ENCODE results near the gene BTAF1. TPM values are rescaled to one million over a fixed set of nuclear protein-coding genes. Genes with fewer than 3 reads are reported as not detected.

BTAF1 gene
- total RNA-seq, 1 experiment from 2014 or later: 42.5 TPM

DNA sequence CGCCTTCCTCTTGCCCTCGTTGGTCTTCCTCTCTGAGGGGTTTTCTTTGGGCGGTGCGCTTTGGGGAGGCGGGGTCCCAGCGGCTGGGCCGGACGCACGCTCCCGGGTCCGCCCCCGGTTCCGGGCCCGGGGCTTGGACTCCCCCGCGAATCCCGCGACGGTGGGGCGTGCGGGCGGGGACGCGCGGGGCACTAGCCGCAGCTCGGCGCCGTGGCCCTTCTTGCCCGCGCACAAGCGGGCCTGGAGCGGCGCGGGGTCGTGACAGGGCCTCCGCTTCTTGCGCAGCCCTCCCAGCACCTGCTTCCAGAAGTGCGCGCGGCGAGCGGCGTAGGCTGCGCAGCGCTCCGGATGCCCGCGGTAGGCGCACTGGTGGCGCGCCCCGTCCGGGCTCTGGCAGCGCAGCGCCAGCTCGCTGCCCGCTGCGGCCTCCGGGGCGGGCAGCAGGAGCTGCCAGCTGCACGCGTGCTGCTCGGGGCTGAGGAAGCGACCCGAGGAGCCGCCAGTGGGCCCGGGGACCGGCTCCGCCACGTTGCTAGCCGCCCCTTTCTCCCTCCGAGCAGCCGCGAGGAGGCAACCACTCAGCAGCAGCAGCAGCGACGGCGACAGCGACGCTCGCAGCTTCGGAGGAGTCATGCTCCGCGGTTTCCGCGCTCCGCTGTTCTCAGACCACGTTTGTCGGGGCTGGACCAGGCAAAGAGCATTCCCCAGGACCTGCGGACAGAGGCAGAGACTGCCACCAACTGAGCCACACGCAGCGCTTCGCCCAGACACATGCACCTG, 15.0 kb upstream of the BTAF1 start (continued):
- peak; percentile 49 to 52 (median 50) for TF ChIP-seq CTCF (IDR thresholded peaks at IDR 0.05 in 2 of 3, conservative IDR thresholded peaks at IDR 0.05 in 1 of 3; ENCODE audit: borderline replicate concordance in 1 of 3, insufficient read depth in 1 of 3, low read depth in 2 of 3, low read length in 2 of 3)
- no peak for TF ChIP-seq ZNF274 (IDR thresholded peaks at IDR 0.05; ENCODE audit: low read depth, low read length)
- TF ChIP-seq, protein P1, sequence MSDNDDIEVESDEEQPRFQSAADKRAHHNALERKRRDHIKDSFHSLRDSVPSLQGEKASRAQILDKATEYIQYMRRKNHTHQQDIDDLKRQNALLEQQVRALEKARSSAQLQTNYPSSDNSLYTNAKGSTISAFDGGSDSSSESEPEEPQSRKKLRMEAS (IDR thresholded peaks at IDR 0.05): peak; percentile 88

GRCh38 chr10:91909117-91909677, 14.4 kb upstream of the BTAF1 start, which contains the start of gene FGFBP3:
FGFBP3 (minus strand) TSS chr10:91909486; CDS start chr10:91908969, 517 bp downstream.
- Histone ChIP-seq H3K27ac (ENCODE audit: low read depth, low read length) (peak within 1 kb of the TSS; percentile 69), H3K4me3 (replicated peaks in 1 of 2; ENCODE audit: low read depth in 1 of 2, low read length in 2 of 2) (peak within 1 kb of the TSS; percentile 62 to 85), H2AFZ (ENCODE audit: low read depth, low read length, poor library complexity, severe bottlenecking) (peak within 1 kb of the TSS; percentile 100), H3K27me3 (ENCODE audit: insufficient read depth, low read length) (no peaks in the 10 kb centered on the region), H3K79me2 (ENCODE audit: insufficient read depth, low read length) (no peaks in the 10 kb centered on the region), H3K9me2 (ENCODE audit: insufficient read depth) (no peaks in the 10 kb centered on the region), H3K9me3 (ENCODE audit: control insufficient read depth in 1 of 2, insufficient read depth in 1 of 2, low read depth in 1 of 2, low read length in 2 of 2) (no peaks in the 10 kb centered on the region), H3K4me2 (ENCODE audit: low read length) (peak within 1 kb of the TSS; percentile 100), H3K4me1 (ENCODE audit: control insufficient read depth in 1 of 2, insufficient read depth in 2 of 2, low read length in 2 of 2) (peaks cover 8 to 23% of the 10 kb centered on the region in 2 experiments; a peak in 3 of 4 replicates), H4K20me1 (ENCODE audit: insufficient read depth) (no peaks in the 10 kb centered on the region), H3K9ac (ENCODE audit: low read length) (peak within 1 kb of the TSS; percentile 69), H3K36me3 (ENCODE audit: control insufficient read depth in 1 of 2, insufficient read depth in 2 of 2, low read length in 2 of 2) (no peaks in the 10 kb centered on the region)
- ChIA-PET CTCF (interaction anchor here (0.7 to 3.1 kb wide), 2 partner anchors 17 to 150 kb away, joined by 3 to 18 read pairs; no protein-coding TSS in a partner anchor), RAD21 (ENCODE audit: low non-redundant PET in 1 of 2, low total read pairs in 2 of 2, uncharacterized antibody in 2 of 2, unreplicated experiment in 2 of 2) (no interaction called here), POLR2A (interaction anchor here (1.1 kb wide), 1 partner anchor 14 kb away, joined by 4 read pairs; the partner anchor contains the start of gene BTAF1)
- intact Hi-C loops (cut with micrococcal nuclease): no loop called here
- no TSS peak for BruUV-seq (replicated peaks)
- peak; percentile 40 for DNase-seq (ENCODE audit: low read depth, low spot score)
- peak; percentile 51 for ATAC-seq
- TF ChIP-seq POLR2AphosphoS5 (IDR thresholded peaks at IDR 0.05; ENCODE audit: low read depth, low read length) (no peak), RAD21 (IDR thresholded peaks at IDR 0.05; ENCODE audit: low read depth) (no peak), SIN3A (IDR thresholded peaks at IDR 0.05; ENCODE audit: low read depth) (peak; percentile 11; the same call in 1 of the 2 replicates), EZH2phosphoT487 (IDR thresholded peaks at IDR 0.05; ENCODE audit: borderline replicate concordance) (no peak), CTCF (IDR thresholded peaks at IDR 0.05 in 2 of 3, conservative IDR thresholded peaks at IDR 0.05 in 1 of 3; ENCODE audit: borderline replicate concordance in 1 of 3, insufficient read depth in 1 of 3, low read depth in 2 of 3, low read length in 2 of 3) (no peak), EGR1 (IDR thresholded peaks at IDR 0.05; ENCODE audit: low read depth) (0 out of 2 replicates have a peak, but pooled peaks have one; percentile 10), TCF7L2 (IDR thresholded peaks at IDR 0.05; ENCODE audit: borderline replicate concordance, extremely low read depth, insufficient read depth, insufficient read length) (peak; percentile 51), CBX3 (IDR thresholded peaks at IDR 0.05; ENCODE audit: low read depth) (peak; percentile 23)
- TF ChIP-seq, protein P1 (IDR thresholded peaks at IDR 0.05): no peak; the same call in 1 of the 2 replicates
- TF ChIP-seq, protein P2, sequence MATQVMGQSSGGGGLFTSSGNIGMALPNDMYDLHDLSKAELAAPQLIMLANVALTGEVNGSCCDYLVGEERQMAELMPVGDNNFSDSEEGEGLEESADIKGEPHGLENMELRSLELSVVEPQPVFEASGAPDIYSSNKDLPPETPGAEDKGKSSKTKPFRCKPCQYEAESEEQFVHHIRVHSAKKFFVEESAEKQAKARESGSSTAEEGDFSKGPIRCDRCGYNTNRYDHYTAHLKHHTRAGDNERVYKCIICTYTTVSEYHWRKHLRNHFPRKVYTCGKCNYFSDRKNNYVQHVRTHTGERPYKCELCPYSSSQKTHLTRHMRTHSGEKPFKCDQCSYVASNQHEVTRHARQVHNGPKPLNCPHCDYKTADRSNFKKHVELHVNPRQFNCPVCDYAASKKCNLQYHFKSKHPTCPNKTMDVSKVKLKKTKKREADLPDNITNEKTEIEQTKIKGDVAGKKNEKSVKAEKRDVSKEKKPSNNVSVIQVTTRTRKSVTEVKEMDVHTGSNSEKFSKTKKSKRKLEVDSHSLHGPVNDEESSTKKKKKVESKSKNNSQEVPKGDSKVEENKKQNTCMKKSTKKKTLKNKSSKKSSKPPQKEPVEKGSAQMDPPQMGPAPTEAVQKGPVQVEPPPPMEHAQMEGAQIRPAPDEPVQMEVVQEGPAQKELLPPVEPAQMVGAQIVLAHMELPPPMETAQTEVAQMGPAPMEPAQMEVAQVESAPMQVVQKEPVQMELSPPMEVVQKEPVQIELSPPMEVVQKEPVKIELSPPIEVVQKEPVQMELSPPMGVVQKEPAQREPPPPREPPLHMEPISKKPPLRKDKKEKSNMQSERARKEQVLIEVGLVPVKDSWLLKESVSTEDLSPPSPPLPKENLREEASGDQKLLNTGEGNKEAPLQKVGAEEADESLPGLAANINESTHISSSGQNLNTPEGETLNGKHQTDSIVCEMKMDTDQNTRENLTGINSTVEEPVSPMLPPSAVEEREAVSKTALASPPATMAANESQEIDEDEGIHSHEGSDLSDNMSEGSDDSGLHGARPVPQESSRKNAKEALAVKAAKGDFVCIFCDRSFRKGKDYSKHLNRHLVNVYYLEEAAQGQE (IDR thresholded peaks at IDR 0.05; ENCODE audit: low read depth): no peak
- TF ChIP-seq, protein P3, sequence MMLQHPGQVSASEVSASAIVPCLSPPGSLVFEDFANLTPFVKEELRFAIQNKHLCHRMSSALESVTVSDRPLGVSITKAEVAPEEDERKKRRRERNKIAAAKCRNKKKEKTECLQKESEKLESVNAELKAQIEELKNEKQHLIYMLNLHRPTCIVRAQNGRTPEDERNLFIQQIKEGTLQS (IDR thresholded peaks at IDR 0.05): no peak
